ENCODE measurements around the gene KAZN.

The KAZN gene

DNA sequence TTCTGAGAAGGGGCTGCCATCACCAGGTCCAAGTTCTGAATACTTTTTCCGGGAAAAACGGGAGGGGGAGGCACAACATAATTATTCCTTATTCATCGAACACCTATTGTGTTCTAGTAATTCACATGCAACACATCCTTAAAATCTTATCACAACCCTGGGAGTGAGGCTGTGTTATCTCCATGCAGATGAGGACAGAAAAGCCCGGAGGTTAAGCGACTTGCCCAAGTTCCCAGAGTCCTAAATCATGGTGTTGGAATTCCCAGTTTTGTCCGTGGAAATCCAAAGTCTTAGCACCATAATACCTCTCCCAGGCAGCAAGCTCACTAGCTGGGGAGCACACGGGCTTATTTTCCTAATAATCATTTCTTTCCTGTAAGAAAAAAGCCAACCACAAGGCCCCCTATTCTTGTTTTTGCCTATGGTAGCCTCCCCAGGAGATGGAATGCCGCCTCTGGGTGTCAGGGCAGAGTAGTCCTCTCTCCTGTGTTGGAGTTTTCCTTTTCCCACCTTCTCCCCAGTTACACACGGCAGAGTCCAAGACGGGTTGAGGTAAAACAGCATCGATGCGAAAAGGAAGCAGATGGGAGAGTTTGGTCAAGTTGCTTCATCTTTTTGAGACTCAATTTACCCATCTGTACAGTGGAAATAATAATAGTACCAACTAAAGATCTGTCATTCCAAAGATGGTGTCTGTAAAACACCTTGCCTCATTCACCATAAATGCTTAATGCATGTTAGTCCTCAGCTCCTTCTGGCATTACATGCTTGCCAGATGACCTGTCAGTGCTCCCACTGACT lies 327.1 kb downstream of the KAZN start:
- no peak for DNase-seq

DNA sequence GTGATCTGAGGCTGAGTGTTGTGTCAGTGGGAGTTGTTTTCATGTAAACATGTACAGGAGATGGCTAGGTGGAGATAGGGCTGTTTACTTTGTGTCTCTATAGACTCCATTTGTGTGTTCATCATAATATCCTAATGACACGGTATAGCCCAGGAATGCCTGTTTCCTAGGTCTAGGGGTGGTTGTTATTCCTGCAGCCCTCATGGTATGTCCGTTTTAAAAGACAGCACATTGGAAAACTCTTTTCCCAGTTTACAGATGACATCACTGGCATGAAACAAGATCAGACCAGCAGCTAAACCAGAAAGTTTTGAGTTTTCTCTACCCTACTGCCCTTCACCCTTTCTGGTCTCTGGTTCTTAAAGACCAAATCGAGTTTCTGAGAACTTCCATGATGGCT lies 327.7 kb downstream of the KAZN start:
- DNase-seq: no peak

GRCh38 chr1:14926818-14927575 lies 328.5 kb downstream of the KAZN start:
- DNase-seq: no peak

DNA sequence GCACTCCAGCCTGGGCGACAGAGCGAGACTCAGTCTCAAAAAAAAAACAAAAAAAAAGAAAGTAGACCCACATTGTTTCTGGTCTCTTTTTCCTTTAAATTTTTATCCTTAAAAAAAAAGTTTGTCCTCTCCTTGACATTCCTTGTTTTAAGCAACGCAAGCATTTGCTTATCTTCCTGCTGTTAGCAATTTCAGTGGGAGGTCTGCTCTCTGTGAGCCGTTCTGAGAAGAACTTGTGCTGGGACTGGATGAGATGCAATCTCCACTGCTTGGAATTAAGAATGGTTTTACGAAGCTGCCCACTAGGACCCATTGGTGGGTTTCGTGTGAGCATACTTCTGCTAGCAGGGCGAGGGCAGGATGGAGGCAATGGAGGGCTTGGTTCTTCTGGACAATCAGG lies 329.9 kb downstream of the KAZN start:
- no peak for DNase-seq

DNA sequence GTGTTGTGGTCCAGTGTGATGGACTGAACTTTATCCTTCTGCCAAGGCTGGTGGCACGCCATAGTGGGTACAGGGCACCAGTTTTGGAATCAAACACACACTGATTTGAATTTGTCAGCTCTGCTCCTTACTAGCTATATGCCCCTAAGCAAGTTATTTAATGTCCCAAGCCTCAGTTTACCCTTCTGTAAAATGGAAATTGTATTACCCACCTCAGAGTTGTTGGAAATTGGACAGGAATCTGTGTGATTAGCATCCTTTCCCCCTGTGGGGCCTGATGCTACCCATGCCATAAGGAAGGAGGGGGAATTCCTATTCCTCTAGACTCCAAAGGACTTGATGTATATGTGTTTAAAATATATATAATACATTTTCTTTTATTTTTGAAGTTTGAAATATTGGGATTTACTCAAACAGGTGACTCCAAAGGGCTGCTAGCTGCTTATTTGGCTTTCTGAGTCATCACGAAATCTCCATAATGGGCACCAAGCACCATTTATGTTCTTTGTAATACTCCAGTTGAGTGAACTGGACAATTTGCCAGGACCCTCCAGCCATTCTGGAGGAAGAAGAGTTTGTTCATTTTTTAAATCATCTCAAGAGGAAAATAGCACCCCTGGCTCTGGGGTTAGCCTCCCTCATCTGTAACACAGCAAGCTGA lies 330.5 kb downstream of the KAZN start:
- no peak for DNase-seq

DNA sequence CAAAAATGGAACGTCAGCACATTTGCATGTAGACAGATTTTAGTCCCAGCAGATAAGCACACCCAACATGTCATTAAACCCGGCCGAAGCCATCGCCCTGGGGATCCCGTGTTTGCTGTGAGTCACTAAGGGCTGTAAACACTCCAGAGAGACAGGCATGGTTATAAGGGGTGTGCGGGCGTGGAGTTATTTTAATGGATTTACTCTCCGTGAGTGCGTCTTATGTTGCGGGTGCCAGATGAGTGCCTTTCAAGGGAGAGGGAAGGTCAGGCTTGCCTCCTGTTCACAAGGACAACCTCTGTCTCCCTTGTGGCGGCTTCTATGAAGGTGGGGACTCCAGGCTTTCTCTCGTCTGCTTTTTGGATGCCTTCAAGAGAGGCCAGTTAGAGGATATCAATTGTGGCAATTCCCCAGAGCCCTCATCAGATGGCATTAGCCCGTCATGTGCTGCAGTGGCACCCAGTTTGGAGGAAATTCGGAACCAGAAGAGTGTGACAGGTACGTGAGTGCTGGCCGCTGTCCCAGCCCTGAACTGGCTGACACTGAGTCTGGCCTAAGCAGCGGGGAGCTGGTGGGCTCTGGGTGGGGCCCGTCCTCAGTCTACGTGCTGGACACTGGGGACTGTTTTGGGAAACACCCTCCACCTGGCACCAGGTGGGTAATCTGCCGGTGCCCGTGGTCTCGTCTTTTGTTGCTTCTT lies 331.2 kb downstream of the KAZN start:
- DNase-seq: no peak

DNA sequence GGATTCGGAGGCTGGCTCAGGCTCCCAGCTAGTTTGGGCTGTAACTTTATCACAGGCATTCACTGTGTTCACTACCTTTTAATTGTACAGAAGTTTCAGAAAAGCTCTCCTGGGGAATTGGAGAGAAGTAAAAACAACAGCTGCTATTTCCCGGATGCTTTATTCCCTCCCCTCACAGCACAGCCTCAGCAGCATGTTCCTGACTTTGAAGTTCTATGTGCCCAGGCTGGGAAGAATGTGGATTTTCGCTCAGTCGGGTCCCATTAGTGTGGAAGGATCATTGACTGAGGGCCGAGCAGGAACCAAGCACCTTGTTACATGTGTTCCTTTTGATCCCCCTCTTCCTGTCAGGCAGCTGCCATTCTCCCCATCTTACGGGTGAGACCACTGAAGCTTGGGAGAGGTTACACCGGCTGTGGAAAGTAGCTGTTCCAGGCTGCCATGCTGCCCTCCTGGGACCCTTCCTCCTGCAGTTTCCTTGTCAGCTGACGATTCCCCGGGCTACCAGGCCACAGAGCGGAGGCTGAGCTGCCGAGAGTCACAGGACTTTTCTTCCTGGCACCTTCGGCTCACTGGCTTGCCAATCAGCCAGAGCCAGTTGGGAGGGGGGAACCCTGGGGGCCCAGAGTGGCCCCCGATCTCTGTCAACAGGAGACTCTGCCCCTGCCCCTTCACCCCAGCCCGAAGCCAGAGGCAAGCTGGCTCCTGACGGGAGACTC lies 331.9 kb downstream of the KAZN start:
- DNase-seq: no peak

DNA sequence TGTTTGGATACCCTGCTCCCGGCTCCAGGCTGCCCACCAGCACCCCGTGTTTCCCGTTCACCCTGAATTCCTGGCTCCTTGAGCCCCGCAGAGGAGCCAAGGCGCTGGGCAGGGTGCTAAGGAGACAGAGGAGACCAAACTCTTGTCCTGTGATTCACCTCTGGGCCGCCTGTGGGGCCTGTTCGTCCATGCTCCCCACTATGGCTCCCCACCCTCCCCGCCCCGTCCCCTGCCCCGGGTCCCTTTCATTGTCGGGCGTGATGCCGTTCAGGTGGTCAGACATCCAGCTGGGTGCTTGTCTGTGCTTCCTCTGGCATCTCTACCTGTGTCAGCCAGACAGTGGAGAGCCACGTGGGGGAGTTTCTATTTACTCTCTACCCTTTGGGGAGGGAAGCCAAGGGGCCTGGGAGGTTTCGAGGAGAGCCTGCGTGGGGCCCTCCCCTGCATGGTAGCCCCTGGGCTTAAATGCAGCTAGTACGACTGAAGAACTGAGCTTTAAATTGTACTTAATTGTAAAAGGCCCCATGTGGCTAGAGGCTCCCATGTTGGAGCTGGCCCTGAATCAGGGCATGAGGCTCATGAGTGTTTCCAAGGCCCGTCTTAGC lies 333.7 kb downstream of the KAZN start:
- DNase-seq: no peak

DNA sequence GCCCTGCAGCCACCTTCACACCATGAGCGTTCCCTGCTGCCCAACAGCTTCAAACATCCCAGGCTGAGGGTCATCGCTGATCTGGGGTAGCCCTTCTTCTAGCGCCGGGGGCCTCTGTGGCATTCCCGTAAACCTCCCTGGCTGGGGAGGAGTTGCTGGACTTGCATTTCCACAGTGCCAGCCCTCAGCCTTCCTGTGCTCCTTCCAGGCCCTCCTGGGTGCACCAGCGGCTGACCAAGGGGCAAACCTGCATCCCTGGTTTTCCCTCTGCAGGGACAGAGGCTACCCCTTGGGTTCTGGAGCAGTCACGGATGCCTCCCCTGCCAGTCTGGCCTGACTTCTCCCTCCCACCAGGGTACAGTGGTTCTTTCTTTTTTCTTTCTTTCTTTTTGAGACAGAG lies 336.4 kb downstream of the KAZN start:
- no peak for DNase-seq

DNA sequence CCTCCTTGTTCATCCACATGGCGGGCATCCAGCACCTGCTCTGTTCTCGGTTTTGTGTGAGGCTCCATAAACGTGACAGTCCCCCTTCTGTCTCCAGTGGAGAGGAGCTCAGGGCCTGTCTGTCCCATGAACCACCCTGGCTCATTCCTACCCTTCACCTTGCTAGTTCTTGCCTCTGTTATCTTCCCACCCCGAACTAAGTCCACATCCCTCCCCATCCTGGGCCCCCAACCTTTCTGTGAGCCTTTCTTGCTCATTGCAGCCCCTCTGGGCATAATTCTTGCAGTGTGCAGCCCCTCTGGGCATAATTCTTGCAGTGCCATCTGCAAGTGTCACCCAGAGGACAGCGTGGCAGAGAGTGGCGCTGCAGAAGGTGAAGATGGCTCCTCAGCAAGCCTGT lies 338.3 kb downstream of the KAZN start:
- no peak for DNase-seq

DNA sequence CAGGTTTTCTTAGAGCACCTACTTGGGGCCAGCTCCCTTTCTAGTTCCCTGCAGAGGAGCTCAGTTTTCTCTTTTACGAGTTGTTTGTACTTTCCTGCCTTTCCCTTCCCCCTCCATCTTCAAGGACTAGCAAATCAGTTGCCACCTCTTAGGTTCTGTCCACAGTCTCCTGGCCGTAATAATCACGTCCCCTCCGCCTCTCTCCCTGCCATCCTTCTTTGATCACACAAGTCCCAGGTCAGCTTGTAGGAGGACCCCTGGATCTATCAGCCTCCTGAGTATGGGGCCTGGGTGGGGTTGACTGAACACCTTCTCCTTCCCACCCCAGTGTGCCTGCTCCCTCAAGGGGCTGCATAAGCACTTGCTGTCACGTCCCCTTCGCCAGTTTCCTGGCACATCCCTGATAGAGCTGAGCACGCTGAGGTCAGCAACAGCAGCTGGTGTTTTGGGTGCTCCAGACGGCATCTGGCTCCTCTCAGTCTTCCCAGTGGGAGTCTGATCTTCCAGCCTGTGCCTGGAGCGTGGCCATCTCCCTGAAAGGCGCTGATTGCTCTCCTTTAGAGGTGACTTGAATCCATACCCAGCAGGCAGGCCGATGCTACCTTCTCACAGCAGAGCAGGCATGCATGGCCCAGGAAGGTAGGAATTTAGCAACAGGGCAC lies 338.9 kb downstream of the KAZN start:
- peak; percentile 40 for DNase-seq

DNA sequence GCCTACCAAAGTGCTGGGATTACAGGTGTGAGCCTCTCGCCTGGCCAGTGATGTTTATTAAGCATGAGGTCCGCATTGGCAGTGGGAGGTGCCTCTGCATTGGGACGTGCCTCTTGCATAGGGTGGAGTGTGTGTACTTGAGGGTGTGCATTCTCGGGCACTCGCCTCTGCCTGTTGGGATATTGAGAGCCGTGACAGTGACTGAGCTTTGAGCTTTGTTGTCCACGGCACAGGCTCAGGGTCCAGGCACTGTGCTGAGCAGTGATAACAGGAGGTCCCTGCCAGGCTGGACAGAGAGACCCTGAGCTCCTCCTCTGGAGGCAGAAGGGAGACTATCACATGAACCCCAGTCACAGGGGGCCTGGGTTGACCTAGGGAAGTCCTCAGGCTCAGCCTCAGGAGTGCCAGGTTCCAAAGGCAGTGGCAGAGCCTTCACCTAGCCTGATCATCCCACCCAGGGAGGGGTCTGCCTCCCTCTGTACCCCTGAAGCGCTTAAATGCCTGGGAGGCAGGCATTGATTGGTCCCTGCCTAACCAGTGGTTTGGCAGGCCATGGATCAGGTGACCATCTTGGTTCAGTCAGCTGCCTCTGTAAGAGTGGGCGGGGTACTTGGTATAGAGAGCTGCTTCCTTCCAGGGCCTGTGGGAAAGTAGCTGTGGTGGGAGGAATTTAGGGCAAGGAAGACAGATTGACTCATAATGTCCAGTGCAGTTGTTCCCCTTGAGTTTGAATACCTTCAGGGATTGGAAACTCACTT lies 341.2 kb downstream of the KAZN start:
- DNase-seq: no peak

DNA sequence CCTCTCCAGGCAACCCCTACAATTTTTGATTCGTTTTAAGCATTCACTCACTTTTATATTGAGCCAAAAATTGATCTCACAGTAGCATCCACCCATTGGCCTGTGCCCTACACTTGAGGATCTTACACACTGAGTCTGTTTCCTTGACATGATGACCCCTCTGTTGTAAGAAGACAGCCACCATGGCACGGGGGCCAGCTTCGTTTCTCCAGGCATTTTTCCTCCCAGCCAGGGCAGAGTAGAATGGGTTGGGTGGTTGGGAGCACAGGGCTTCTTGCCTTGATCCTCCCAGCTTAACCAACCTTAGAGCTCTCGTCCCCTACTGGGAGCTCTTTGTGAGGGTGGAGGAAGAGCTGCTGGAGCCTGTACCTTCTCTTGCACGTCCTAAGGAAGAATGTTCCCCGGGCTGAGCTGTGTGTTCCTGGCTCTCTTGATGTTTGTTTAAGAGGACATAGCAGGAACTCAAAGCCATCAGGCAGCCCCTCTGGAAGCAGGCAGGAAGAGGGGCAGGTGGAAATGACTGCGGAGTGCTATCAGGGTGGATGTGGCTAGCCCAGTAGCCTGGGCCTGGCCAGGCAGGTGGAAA lies 341.9 kb downstream of the KAZN start:
- DNase-seq: no peak

- no peak for DNase-seq
Observed at GRCh38 chr1:14941864-14942263, 343.4 kb downstream of the KAZN start.

GRCh38 chr1:14944471-14944985 lies 346.0 kb downstream of the KAZN start:
- no peak for DNase-seq

DNA sequence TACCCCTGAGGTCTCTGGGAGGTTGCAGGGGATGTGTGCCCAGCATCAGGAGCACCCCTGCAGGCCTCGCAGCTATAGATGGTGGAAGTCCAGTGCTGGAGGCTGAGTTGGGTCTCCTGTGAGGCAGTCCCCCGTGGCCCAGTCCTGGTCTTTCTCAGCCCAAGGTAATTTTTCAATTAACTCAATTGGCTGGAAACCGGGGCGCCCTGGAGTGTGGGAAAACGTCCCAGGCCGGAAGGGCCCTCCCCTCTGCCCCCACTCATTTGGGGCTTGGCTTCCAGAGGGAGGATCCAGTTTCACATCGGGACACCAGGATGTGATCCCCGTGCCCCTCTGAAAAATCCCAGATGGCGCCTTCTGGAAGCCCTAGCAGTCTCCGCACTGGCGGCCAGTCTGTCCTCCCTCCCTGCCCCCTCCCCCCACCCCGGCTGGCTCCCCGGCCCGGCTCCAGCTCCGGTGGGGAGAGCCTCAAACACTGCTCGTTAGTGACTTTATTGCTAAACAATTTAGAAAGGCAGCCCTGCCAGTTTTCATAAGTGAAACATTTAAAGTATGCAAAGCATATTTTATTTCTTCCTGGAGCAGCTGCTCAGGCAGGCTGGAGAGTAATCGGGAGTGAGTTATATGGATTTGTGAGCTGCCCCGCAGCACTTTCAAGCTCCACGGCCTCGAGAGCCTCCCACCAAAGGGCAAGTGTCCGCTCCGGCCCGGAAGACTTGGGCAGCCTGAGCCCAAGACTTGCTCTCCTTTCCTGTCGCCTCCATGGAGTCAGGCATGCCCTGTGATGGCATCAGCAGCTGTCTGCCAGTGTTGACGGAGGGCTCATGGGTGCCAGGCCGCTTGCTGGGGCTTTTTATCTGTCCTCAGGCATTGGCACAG lies 346.9 kb downstream of the KAZN start:
- DNase-seq: no peak

- DNase-seq: no peak
Observed at GRCh38 chr1:14946011-14946359, 347.5 kb downstream of the KAZN start.

GRCh38 chr1:14946684-14947238 lies 348.3 kb downstream of the KAZN start:
- no peak for DNase-seq

GRCh38 chr1:14947421-14947820 lies 348.9 kb downstream of the KAZN start:
- no peak for DNase-seq

Measured in NCI-H1092 (cell line).